ENCODE data around the gene CHCHD5.

DNA sequence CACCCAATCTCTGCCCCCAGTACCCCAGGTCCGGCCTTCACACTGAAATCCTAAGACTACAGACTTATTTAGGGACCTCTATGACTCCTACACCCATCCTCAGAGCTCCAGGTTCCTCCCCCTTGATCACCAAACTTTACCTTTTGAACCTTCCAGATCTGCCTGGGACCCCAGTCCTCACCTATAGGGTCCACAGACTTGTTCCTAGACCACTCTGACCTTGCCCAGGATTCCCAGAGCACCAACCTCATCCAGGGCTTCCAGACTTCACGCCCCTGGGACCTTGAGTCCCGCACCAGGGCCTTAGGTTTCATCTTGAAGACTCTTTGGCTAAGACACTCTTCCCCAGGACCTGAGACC is 462 bp downstream of the CHCHD5 start:
- TF ChIP-seq, protein P1, sequence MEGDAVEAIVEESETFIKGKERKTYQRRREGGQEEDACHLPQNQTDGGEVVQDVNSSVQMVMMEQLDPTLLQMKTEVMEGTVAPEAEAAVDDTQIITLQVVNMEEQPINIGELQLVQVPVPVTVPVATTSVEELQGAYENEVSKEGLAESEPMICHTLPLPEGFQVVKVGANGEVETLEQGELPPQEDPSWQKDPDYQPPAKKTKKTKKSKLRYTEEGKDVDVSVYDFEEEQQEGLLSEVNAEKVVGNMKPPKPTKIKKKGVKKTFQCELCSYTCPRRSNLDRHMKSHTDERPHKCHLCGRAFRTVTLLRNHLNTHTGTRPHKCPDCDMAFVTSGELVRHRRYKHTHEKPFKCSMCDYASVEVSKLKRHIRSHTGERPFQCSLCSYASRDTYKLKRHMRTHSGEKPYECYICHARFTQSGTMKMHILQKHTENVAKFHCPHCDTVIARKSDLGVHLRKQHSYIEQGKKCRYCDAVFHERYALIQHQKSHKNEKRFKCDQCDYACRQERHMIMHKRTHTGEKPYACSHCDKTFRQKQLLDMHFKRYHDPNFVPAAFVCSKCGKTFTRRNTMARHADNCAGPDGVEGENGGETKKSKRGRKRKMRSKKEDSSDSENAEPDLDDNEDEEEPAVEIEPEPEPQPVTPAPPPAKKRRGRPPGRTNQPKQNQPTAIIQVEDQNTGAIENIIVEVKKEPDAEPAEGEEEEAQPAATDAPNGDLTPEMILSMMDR (IDR thresholded peaks at IDR 0.05): no peak
- TF ChIP-seq POLR2A (IDR thresholded peaks at IDR 0.05): no peak
